HG02642 (cell line): Measurements from ENCODE around the gene CNTNAP1.
"Not testable (repeated sequence)": the region's sequence is repeated elsewhere in the genome, so short reads cannot be mapped to it uniquely, and the experiment has no call there.

Experiments
- ATAC-seq: cut with Tn5 transposase; IDR thresholded peaks from one replicate; pipeline ENCODE4 v1.9.1; 2021; ENCODE audit warnings: mild to moderate bottlenecking; ENCODE audit not compliant: unreplicated experiment, poor library complexity

Gene CNTNAP1

DNA sequence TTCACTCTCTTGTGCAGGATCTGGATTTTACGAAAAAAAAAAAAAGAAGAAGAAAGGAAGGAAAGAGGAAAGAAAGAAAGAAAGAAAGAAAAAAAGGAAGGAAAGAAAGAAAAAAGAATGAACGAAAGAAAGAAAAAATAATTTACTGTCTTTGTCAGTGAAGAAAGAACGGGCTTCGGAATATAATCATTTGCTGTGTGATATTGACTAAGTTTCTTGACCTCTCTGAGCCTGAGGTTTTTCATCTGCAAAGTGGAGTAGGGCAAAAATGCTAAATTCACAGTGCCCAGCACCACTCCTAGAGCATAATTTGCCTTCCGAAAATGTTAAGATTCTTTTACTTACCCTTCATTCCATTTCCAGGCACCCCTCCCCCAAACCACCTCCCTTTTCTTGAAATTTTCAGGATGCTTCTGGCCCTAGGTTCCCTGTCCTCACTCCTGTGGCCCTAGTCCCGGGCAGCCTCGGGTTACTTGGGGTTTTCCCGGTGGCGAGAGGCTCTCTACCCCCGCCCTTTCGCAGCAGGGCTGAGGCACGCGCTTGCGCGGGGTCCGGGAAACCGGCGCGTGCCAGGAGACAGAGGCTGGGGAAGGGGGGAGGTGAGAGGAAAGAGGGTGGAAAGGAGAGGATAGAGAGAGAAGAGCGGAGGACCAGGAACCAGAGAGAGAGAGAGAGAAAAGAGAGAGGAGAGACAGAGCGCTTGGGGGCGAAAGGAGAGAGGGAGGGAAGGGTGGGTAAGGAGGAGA is at the start of gene CNTNAP1:
CNTNAP1 (plus strand) TSS at position 556 of the 746 bp plus-strand sequence. CDS start 299 bp downstream, outside the sequence.
- ATAC-seq, result no peak

DNA sequence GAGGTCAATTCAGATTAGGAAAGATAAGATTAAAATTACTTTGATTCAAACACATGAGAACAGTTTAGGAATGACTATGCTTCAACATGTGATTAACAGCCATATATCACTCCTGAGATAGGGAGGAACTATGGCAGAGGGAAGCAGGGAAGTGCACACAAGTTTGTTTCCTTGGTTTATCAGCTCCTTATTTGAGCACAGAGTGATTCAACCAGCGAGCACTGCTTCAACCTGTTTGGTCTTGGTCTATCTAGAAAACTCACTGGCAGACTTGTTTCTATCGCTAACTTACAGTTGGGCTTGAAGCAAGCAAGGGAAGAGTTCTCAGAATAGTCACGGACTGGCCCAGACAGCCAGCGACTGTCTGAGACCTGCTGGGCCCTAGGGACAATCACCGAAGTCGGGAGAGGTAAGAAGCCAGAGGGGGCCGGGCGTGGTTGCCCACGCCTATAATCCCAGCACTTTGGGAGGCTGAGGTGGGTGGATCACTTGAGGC is 49.3 kb upstream of the CNTNAP1 start:
- no peak for ATAC-seq

DNA sequence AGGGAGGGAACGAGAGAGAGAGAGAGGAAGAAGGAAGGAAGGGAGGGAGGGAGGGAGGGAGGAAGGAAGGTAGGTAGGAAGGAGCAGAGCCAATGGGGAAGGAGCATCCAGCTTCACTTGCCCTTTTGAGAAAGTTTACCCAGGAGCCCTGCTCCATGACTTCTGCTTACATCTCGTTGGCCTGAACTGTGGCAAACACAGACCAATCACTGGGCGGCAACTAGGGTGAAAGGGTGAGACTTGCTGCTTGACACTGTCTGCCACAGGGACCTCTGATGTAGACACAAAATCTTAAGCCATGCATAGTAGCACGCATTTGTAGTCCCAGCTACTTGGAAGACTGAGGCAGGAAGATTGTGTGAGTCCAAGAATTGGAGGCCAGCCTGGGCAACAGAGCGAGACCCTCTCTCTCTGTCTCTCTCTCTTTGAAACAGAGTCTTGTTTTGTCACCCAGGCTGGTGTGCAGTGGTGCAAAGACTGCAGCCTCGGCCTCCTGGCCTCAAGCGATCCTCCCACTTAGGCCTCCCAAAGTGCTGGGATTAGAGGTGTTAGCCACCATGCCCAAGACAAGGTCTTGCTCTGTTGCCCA is 42.7 kb upstream of the CNTNAP1 start:
- no peak for ATAC-seq

DNA sequence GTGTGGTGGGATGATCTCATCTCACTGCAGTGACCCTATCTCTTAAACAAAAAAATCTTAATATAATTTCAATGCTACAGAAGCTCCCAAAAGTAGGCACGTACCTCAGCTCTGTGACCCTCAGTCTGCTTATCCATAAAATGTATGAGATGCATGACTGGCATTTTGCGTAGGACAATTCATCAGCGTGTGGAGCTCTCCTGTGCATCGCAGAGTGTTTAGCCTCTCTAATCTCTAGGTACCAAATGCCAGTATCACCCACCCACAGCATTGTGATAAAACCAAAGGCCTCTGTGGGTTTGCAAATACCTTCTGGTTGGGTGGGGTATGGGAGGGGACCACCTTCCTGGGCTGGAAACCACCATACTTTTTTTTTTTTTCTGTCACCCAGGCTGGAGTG is 42.2 kb upstream of the CNTNAP1 start:
- ATAC-seq, result no peak

DNA sequence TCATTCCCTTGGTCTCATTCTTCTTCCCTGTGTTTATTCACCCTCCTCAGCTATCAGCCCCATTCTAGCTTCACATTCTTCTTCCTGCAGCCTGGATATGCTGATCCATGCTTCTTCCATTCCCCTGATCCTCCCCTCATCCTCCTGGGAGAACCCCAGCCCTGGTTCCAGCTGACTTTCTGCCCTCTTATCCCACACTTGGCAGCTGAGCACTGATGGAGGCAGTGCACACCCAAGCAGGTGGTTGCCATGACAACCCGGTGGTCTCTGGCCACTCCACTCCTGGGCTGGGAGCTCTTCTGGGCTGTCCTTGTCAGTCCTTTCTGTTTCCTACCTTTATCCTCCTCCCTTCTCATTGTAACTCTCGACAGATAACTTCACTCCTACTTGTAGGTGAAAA is 40.0 kb upstream of the CNTNAP1 start:
- no peak for ATAC-seq

DNA sequence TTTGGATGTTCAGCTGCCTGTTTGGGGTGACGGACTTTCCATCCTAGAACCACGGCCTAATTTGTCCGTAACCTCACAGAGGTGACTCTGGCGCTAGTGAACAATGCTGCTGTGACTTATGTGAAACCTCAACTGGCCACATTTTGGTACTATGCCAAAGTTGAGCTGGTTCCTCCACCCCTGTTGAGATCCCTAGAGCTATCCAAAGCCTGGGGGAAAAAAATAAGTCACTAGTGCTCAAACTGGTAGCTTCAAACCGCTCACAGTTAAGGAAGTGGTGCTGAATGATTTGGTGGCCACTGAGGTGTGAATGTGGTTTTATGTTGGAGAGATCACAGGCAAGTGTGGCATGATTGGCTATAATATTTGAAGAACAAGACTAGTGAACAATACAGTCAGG is 34.6 kb upstream of the CNTNAP1 start:
- no peak for ATAC-seq

DNA sequence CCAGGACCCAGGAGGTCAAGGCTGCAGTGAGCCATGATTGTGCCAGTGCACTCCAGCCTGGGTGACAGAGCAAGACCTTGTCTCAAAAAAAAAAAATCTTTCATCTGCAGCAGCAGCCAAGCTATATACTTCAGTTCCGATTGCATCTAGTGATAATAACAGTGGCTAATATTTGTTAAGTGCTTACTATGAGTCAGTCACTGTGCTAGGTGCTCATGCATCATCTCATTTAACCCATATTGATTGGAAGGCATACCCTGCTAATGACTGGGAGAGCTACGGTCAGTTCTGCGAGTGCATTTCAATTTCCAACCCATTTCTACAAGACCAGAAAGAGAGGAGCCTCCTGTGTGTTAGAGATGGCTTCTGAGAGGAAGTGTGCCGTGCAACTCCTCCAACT is 30.9 kb upstream of the CNTNAP1 start:
- ATAC-seq, result no peak

DNA sequence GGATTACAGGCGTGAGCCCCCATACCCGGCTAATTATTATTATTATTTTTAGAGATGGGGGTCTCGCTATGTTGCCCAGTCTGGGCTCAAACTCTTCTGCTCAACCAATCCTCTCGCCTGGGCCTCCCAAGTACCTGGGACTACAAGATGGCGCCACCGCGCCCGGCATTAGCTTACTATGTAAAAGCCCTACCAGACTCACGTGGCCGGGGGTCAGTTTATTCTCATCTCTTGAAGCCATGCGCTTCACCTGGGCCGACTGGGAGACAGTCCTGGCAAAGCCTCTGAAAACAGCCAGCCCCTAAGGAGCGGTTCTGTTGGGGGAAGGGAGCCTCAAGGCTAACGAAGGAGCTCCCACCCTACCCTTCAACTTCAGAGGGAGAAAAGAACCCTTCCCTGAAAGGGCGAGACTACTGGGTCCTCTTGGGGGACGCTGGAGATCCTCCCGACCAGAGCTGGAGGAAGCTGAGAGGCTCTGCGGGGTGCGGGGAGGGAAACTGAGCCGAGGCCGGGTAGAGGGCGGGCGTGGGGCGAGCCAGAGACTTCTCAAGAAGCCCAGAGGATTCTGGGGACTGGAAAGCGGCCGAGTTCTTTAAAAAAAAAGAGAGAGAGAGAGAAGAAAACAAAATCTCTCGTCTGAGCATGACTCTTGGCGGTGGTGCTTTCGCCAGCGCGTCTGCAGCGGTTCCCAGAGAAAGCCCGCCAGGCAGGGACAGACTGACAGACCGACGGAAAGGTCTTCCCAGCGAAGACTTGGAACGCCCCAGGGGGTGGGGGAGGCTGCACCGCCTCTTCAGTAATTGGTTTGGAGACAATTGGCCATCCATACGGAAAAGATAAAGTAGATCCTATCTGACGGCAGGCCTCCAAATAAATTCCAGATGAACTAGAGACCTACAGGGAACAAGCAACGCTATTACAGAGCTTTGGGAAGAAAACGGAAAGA is 28.9 kb upstream of the CNTNAP1 start:
- no peak for ATAC-seq

DNA sequence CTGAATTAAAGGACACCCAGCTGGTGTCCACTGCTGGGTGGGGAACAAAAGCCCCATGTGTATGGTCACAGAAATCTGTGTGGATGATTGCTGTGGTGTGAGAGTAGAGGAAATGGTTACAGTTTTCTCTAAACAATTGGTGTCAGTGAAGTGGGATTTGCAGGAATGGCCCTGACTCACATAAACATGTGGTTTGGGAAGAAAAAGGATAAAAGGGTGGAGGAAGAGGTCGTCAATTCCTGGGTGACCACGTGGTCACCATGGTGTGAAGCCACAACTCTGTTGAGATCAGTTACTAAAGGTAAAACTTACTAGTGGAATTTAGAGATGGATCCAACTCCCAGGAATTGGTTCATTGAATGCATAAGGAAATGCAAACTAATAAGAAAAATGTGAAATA is 26.8 kb upstream of the CNTNAP1 start:
- ATAC-seq, result no peak

DNA sequence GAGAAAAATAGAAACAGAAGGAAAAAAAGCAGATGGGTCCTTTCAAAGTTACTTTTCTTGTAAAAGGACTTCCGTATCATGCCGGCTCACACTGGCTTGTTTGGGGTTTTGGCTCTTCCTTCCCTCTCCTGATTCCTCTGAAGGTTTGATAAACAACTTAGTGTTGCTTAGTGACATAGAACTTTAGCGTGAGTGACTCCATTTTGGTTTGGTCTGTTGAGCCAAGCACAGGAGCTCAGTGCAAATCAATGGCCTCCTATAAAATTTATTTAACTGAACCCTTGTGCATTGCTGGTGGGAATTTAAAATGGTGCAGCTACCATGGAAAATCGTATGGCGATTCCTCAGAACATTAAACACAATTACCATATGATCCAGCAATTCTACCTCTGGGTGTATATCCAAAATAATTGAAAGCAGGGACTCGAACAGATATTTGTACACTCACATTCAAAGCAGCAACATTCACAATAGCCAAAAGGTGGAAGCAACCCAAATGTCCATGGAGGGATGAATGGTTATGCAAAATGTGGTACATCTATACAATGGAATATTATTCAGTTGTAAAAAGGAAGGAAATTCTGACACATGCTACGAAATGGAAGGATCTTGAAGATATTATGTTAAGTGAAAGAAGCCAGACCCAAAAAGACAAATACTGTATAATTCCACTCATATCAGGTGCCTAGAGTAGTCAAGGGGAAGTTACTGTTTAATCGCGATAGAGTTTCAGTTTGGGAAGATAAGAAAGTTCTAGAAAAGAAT is 24.3 kb upstream of the CNTNAP1 start:
- no peak for ATAC-seq

DNA sequence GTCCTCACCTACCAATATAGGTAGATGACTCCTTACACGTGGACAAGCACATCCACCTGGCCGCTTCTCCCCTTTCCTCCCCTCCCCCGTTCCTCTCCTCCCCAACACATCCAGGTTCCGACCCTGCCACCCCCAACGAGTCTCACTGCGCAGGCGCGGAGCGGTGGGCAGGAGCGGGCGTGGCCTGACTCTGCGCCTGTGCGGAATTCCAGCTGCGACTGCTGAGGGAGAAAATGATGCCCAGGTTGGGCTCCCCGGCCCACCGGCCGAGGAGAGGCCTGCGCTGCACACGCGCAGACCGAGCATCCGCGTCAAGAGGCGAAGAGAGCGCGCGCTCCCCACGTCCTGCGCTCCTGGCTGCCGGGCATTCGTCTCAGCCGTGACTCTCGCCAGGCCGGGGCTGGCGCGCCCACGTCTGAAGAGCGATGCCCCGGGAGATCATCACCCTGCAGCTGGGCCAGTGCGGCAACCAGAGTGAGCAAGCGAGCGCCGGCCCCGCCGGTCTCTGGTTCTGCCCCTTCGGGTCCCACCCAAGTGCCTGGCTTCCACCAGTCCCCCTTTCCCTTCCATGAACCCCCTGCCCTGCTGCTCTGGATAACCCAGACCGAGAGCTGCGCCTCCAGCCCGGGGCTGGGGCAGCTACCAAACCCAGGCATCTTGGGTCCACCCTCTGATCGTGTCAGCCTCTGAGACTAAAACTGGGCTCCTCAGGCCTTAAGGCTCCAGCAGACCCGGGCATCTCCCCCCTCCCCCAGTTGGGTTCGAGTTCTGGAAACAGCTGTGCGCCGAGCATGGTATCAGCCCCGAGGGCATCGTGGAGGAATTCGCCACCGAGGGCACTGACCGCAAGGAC is 23.0 kb upstream of the CNTNAP1 start, which contains the start of gene TUBG2:
TUBG2 (plus strand) TSS at position 206 of the 853 bp plus-strand sequence; CDS start at position 426, 220 bp downstream.
- ATAC-seq, result peak; percentile 64

DNA sequence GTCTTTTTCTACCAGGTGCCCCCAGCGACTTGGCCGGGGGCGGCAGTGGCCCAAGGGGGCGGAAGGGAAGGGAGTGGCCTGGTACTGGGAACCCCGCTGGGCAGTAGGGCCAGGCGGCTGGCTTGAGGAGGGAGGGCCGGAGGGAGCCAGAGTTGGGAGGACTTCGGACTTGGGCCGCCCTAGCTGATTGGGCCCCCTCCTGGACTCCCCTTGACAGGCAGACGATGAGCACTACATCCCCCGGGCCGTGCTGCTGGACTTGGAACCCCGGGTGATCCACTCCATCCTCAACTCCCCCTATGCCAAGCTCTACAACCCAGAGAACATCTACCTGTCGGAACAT is 22.4 kb upstream of the CNTNAP1 start:
- ATAC-seq, result not testable (repeated sequence)

DNA sequence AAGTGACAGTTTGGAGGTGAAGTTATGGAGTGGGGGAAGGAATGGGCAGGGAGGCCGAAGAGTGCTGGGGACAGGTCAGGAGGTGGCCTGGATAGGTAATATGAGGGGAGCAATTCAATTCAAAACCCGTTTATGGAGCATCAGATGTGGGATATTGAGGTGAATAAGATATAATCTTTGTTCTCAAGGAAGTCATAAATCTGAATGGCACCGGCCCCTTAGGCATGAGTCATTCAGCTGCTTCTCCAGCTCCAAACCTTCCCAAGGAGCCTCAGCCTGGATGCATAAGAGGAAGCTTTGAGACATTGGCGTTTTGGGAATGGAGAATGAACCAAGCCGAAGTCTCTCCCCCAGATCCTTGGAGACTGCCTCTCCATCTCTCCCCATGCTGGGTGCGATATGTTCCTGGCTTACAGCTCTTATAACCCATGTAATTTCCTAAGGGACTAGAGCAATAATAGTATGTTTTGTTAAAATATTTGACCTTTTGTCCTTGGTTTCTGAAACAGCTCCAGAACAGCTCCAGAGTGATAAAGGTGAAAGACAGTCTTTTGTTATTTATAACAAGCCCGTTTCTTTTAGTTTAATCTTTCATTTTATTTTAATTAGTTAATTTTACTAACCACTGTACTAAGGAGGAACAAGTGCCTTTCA is 21.5 kb upstream of the CNTNAP1 start:
- ATAC-seq, result no peak

DNA sequence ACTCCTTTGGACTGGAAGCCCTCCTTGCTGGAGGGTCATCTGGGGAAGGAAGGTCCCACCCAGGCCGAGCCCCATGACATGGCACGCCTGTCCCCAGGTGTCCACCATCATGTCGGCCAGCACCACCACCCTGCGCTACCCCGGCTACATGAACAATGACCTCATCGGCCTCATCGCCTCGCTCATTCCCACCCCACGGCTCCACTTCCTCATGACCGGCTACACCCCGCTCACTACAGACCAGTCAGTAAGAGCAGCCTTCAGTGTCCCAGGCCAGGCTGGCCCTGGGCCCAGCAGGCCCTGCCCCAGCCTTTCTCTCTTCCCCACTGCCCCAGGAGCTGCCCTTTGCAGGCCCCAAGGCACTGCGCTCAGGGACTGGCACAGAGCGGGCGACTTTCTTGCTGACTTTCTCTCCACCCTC is 16.7 kb upstream of the CNTNAP1 start:
- no peak for ATAC-seq

DNA sequence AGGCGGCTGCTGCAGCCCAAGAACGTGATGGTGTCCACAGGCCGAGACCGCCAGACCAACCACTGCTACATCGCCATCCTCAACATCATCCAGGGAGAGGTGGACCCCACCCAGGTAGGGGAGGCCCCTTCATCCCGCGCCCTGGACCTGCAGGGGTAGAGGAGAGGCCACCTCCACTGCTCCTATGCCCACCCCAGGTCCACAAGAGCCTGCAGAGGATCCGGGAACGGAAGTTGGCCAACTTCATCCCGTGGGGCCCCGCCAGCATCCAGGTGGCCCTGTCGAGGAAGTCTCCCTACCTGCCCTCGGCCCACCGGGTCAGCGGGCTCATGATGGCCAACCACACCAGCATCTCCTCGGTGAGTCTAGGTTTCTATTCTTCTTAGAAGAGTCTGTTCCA is 16.2 kb upstream of the CNTNAP1 start:
- ATAC-seq, result not testable (repeated sequence)

DNA sequence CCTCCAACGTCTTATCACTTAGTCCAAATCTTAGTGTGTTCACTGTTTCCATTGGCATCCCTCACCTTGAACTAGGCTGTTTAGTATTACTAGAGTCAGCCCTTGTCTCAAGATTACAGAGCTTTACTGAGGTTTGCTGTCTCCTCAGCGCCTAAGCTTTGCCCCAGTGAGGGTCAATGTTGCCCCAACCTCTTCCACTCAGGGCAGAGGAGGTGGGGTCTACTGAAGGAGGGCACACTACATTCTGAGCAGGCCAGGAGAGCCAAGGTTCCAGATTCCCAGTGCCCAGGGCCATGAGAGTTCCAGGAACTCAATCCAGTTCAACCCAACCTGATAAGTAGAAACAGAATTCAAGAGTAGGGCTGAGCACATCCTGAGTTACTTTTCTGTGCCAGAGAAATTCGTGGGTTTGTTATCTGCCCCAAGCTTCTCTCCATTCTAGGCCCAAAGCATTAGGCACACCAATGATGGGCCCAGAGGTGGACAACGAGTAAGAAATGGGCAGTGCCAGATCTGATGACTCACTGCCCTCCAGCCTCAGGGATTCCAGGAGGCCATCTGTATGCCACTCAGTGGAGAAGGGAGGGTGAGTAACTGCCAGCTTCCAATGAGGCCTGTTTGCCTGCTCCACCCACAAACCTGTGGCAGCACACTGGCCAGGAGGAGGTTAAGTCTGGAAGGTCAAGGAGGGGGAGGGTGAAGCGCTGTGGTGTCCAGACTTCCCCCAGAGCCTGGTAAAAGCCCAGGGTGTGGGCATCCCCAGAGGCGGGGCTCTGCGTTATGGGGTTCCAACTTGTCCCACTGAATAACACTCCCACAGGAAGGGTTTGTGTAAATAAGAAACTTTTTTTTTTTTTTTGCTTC is 15.0 kb upstream of the CNTNAP1 start:
- no peak for ATAC-seq

DNA sequence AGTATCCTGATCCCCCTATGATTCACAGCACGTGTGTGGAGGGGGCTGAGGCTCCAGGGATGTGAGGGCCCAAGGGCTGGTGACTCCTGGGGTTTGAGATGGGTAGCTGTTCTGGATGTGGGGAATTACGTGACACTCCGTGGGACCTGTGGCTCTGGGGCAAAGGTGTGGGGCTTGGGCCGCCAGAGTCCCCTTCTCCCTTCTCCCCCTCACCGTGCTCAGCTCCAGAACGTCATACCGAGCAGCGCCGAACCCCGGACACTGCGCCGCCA is 12.7 kb upstream of the CNTNAP1 start:
- ATAC-seq, result no peak
